Measurements from ENCODE around the gene NEK7. TPM values are rescaled to one million over a fixed set of nuclear protein-coding genes. Genes with fewer than 3 reads are reported as not detected.

NEK7 gene
- polyA plus RNA-seq, 1 donor (not counting 4 experiments of a cell fraction or from before 2014, with no cell fraction given): 56.8 TPM

DNA sequence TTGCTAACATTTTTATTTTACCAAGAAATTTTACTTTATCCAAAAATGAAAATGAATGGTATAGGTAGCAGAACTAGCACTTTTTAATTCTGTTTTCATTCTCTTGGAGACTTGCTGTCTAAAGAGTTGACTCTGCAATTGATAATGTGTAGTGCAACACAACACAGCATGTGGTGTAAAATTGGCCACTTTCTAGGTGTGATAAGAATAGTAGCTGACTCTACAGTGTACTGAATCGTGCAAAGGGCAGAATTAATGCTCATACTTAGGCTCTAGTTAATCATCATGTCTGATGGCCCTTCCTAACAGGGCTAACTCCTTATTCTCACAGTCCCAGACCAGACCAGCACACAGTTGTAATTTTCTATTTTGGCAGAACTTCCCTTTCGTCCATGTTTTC lies 140.5 kb downstream of the NEK7 start:
- H3K4me3 ChIP-seq (ENCODE audit: control insufficient read depth in 2 of 3, extremely low read depth in 1 of 3, insufficient read depth in 2 of 3, low read depth in 1 of 3, low read length in 3 of 3): no peak overlapping the region
- no peak overlapping the region for H3K9ac ChIP-seq (ENCODE audit: control insufficient read depth, extremely low read depth, insufficient read depth, low read length)
- H3K9me3 ChIP-seq (ENCODE audit: control insufficient read depth, low read depth, low read length): no peaks in the 10 kb centered on the region
- no peaks in the 10 kb centered on the region for H4K20me1 ChIP-seq (ENCODE audit: control insufficient read depth, extremely low read depth, insufficient read depth, low read length)
- H2AFZ ChIP-seq (ENCODE audit: control insufficient read depth, low read length): no peak overlapping the region
- H3K27me3 ChIP-seq (ENCODE audit: control insufficient read depth, extremely low read depth, insufficient read depth, low read length): no peaks in the 10 kb centered on the region
- H3K4me1 ChIP-seq (ENCODE audit: control insufficient read depth, extremely low read depth, insufficient read depth, low read length): no peaks in the 10 kb centered on the region
- dilution Hi-C loops (cut with MboI; ENCODE audit: extremely low pct_ligation_motif_present, low sequenced_read_pairs): no loop called here
- no peak overlapping the region for H3K27ac ChIP-seq (ENCODE audit: control insufficient read depth, insufficient read depth, low read length)
- H3K9me1 ChIP-seq (ENCODE audit: control insufficient read depth, extremely low read depth, insufficient read depth, low read length): no peaks in the 10 kb centered on the region
- TF ChIP-seq, protein P1, sequence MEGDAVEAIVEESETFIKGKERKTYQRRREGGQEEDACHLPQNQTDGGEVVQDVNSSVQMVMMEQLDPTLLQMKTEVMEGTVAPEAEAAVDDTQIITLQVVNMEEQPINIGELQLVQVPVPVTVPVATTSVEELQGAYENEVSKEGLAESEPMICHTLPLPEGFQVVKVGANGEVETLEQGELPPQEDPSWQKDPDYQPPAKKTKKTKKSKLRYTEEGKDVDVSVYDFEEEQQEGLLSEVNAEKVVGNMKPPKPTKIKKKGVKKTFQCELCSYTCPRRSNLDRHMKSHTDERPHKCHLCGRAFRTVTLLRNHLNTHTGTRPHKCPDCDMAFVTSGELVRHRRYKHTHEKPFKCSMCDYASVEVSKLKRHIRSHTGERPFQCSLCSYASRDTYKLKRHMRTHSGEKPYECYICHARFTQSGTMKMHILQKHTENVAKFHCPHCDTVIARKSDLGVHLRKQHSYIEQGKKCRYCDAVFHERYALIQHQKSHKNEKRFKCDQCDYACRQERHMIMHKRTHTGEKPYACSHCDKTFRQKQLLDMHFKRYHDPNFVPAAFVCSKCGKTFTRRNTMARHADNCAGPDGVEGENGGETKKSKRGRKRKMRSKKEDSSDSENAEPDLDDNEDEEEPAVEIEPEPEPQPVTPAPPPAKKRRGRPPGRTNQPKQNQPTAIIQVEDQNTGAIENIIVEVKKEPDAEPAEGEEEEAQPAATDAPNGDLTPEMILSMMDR (optimal IDR thresholded peaks at IDR 0.05 in 1 of 3, IDR thresholded peaks at IDR 0.05 in 1 of 3, conservative IDR thresholded peaks at IDR 0.05 in 1 of 3; ENCODE audit: extremely low read depth in 1 of 3, insufficient read depth in 2 of 3, low read length in 3 of 3): no peak
- no peak for TF ChIP-seq EZH2 (IDR thresholded peaks at IDR 0.05; ENCODE audit: low read length)
- peaks cover 0 to 6% of the 10 kb centered on the region in 2 experiments for H3K36me3 ChIP-seq (ENCODE audit: control insufficient read depth in 2 of 2, extremely low read depth in 1 of 2, insufficient read depth in 2 of 2, low read length in 2 of 2)
- no peaks in the 10 kb centered on the region for H3K79me2 ChIP-seq (ENCODE audit: control insufficient read depth, insufficient read depth, low read length)
- no peak for DNase-seq (ENCODE audit: low read depth, low spot score)
- FAIRE-seq: no peak
- H3K4me2 ChIP-seq (ENCODE audit: control insufficient read depth, extremely low read depth, insufficient read depth, low read depth, low read length): no peak overlapping the region

DNA sequence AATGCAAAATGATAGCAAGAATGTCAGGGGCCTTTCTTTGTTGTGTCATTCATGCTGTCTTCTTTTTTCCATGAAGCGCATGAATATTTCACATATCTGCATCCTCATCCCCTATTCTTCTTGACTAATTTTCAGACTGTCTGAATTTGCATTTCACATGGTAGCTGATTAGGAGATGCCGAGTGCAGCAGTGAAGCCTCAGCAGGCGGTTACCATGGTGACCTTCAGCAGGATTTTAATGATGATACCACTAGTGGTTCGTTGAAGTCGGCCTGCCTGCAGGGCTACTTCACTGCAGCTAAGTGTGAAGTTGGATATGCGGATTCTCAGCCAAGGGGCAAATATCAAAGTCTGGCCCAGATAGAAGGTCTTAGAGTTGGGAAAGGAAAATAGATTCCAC lies 141.8 kb downstream of the NEK7 start:
- Histone ChIP-seq H3K27me3 (ENCODE audit: control insufficient read depth, extremely low read depth, insufficient read depth, low read length) (no peaks in the 10 kb centered on the region), H3K4me3 (ENCODE audit: control insufficient read depth in 2 of 3, extremely low read depth in 1 of 3, insufficient read depth in 2 of 3, low read depth in 1 of 3, low read length in 3 of 3) (no peak overlapping the region), H3K36me3 (ENCODE audit: control insufficient read depth in 2 of 2, extremely low read depth in 1 of 2, insufficient read depth in 2 of 2, low read length in 2 of 2) (peaks cover 0 to 6% of the 10 kb centered on the region in 2 experiments), H3K27ac (ENCODE audit: control insufficient read depth, insufficient read depth, low read length) (no peak overlapping the region), H2AFZ (ENCODE audit: control insufficient read depth, low read length) (no peak overlapping the region), H3K79me2 (ENCODE audit: control insufficient read depth, insufficient read depth, low read length) (no peaks in the 10 kb centered on the region), H3K4me1 (ENCODE audit: control insufficient read depth, extremely low read depth, insufficient read depth, low read length) (no peaks in the 10 kb centered on the region), H3K9me1 (ENCODE audit: control insufficient read depth, extremely low read depth, insufficient read depth, low read length) (no peaks in the 10 kb centered on the region), H3K9me3 (ENCODE audit: control insufficient read depth, low read depth, low read length) (no peaks in the 10 kb centered on the region), H3K4me2 (ENCODE audit: control insufficient read depth, extremely low read depth, insufficient read depth, low read depth, low read length) (no peak overlapping the region), H4K20me1 (ENCODE audit: control insufficient read depth, extremely low read depth, insufficient read depth, low read length) (no peaks in the 10 kb centered on the region), H3K9ac (ENCODE audit: control insufficient read depth, extremely low read depth, insufficient read depth, low read length) (no peak overlapping the region)
- TF ChIP-seq EZH2 (IDR thresholded peaks at IDR 0.05; ENCODE audit: low read length): no peak
- TF ChIP-seq, protein P1 (optimal IDR thresholded peaks at IDR 0.05 in 1 of 3, IDR thresholded peaks at IDR 0.05 in 1 of 3, conservative IDR thresholded peaks at IDR 0.05 in 1 of 3; ENCODE audit: extremely low read depth in 1 of 3, insufficient read depth in 2 of 3, low read length in 3 of 3): no peak
- DNase-seq (ENCODE audit: low read depth, low spot score): no peak
- no peak for FAIRE-seq
- dilution Hi-C loops (cut with MboI; ENCODE audit: extremely low pct_ligation_motif_present, low sequenced_read_pairs): no loop called here

All from keratinocyte (primary cell).